ENCODE results near the gene KCNH5.
"Not testable (repeated sequence)": the region's sequence is repeated elsewhere in the genome, so short reads cannot be mapped to it uniquely, and the experiment has no call there.

The KCNH5 gene

GRCh38 chr14:62882967-62883366 is 162.3 kb downstream of the KCNH5 start:
- DNase-seq = no peak

GRCh38 chr14:62866376-62866775 is 178.9 kb downstream of the KCNH5 start:
- no peak for DNase-seq

GRCh38 chr14:62864588-62864987 is 180.7 kb downstream of the KCNH5 start:
- no peak for DNase-seq

- not testable (repeated sequence) for DNase-seq
Observed at GRCh38 chr14:62858011-62858410, 187.2 kb downstream of the KCNH5 start.

GRCh38 chr14:62854951-62855350 is 190.3 kb downstream of the KCNH5 start:
- DNase-seq = no peak

- no peak for DNase-seq
Observed at GRCh38 chr14:62847168-62847567, 198.1 kb downstream of the KCNH5 start.

- no peak for DNase-seq
Observed at GRCh38 chr14:62844546-62844945, 200.7 kb downstream of the KCNH5 start.

GRCh38 chr14:62824086-62824485 is 221.2 kb downstream of the KCNH5 start:
- DNase-seq = no peak

- no peak for DNase-seq
Observed at GRCh38 chr14:62819931-62820330, 225.3 kb downstream of the KCNH5 start.

GRCh38 chr14:62807636-62808035 is 237.6 kb downstream of the KCNH5 start:
- DNase-seq = no peak

GRCh38 chr14:62800577-62800976 is 244.7 kb downstream of the KCNH5 start:
- peak in 1 of 2 experiments; percentile 14 for DNase-seq

- DNase-seq = no peak
Observed at GRCh38 chr14:62796431-62796830, 248.8 kb downstream of the KCNH5 start.

- DNase-seq = no peak
Observed at GRCh38 chr14:62792578-62792977, 252.7 kb downstream of the KCNH5 start.

GRCh38 chr14:62781328-62781727 is 263.9 kb downstream of the KCNH5 start:
- DNase-seq = not testable (repeated sequence)

GRCh38 chr14:62778852-62779251 is 266.4 kb downstream of the KCNH5 start:
- no peak for DNase-seq

GRCh38 chr14:62778310-62778709 is 266.9 kb downstream of the KCNH5 start:
- no peak for DNase-seq

GRCh38 chr14:62777510-62777909 is 267.7 kb downstream of the KCNH5 start:
- peak in 1 of 2 experiments; percentile 51 for DNase-seq

GRCh38 chr14:62776300-62776699 is 269.0 kb downstream of the KCNH5 start:
- DNase-seq = no peak

GRCh38 chr14:62768753-62769152 is 276.5 kb downstream of the KCNH5 start:
- DNase-seq = no peak

GRCh38 chr14:62763951-62764350 is 281.3 kb downstream of the KCNH5 start:
- no peak for DNase-seq

GRCh38 chr14:62759796-62760195 is 285.5 kb downstream of the KCNH5 start:
- DNase-seq = no peak

- not testable (repeated sequence) for DNase-seq
Observed at GRCh38 chr14:62746881-62747280, 298.4 kb downstream of the KCNH5 start.

GRCh38 chr14:62745496-62745895 is 299.8 kb downstream of the KCNH5 start:
- DNase-seq = no peak

GRCh38 chr14:62743560-62743959 is 301.7 kb downstream of the KCNH5 start:
- DNase-seq = no peak

GRCh38 chr14:62743118-62743517 is 302.1 kb downstream of the KCNH5 start:
- no peak for DNase-seq

GRCh38 chr14:62739647-62740046 is 305.6 kb downstream of the KCNH5 start:
- DNase-seq = no peak
